Activated CD4-positive, alpha-beta T cell treated with anti-CD3 and anti-CD28 coated beads, Interleukin-2, amount 50 U/mL, for 48 hours (primary cell): Measurements from ENCODE around the gene PCDHGB2.
A peak's percentile ranks its signal among the peaks of the same experiment; 100 is the strongest.
"Not testable (repeated sequence)": the region's sequence is repeated elsewhere in the genome, so short reads cannot be mapped to it uniquely, and the experiment has no call there.

ENCODE experiments used
- DNase-seq, 2 experiments: peaks; one replicate each; pipeline ENCODE4 v3.0.0-alpha.2; 2020

PCDHGB2 gene

DNA sequence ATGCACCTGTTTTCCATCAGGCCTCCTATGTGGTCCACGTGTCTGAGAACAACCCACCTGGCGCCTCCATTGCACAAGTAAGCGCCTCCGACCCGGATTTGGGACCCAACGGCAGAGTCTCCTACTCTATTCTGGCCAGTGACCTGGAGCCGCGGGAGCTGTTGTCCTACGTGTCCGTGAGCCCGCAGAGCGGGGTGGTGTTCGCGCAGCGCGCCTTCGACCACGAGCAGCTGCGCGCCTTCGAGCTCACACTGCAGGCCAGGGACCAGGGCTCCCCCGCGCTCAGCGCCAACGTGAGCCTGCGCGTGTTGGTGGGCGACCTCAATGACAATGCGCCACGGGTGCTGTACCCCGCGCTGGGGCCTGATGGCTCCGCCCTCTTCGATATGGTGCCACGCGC is 8.2 kb upstream of the PCDHGB2 start:
- DNase-seq, result no peak

DNA sequence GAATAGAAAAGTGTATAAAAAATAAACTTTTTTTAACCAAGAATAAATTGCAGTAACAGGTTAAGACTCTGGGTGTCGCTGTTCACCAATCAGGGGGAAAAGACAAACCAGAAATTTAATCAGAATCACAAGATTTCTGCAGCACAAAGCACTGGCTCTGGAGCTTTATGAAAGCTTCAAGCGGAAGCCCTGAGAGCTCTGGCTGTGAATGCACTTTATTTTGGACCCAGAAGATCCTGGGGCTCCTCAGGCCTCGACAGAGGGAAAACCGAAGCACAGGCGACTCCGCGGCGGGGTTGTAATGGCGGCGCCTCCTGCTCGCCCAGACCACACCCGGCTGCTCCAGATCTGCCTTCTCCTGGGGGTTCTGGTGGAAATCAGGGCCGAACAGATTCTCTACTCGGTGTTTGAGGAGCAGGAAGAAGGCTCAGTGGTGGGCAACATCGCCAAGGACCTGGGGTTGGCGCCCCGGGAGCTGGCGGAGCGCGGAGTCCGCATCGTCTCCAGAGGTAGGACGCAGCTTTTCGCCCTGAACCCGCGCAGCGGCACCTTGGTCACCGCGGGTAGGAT is 4.8 kb upstream of the PCDHGB2 start, which contains the start of gene PCDHGA4:
Gene PCDHGA4, plus strand, starts transcription at position 122 of the 570 bp plus-strand sequence. Its CDS starts 87 bp downstream, at position 209.
- no peak for DNase-seq

DNA sequence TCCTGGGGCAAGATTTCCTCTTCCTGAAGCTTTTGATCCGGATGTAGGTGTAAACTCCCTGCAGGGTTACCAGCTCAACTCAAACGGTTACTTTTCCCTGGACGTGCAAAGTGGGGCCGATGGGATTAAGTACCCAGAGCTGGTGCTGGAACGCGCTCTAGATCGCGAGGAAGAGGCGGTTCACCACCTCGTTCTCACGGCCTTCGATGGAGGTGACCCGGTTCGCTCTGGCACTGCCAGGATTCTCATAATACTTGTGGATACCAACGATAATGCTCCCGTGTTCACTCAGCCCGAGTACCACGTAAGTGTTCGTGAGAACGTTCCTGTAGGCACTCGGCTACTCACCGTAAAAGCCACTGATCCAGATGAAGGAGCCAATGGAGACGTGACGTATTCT is 4.2 kb upstream of the PCDHGB2 start:
- DNase-seq, result no peak

DNA sequence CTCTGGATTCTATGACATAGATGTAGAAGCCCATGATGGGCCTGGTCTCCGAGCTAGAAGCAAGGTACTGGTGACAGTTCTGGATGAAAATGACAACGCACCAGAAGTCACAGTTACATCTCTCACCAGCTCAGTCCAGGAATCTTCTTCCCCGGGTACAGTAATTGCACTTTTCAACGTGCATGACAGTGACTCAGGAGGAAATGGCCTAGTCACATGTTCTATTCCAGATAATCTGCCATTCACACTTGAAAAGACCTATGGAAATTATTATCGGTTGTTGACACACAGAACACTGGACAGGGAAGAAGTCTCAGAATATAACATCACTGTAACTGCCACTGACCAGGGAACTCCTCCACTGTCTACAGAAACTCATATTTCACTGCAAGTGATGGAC is 3.7 kb upstream of the PCDHGB2 start:
- DNase-seq, result no peak

DNA sequence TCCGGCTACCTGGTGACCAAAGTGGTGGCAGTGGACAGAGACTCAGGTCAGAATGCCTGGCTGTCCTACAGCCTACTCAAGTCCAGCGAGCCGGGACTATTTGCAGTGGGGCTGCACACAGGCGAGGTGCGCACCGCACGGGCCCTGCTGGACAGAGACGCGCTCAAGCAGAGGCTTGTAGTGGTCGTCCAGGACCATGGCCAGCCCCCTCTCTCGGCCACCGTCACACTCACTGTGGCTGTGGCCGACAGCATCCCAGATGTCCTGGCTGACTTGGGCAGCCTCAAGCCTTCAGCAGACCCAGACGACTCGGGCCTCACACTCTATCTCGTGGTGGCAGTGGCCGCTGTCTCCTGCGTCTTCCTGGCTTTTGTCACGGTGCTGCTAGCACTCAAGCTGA is 2.8 kb upstream of the PCDHGB2 start:
- DNase-seq, result no peak

- DNase-seq, result no peak
Observed at GRCh38 chr5:141360685-141361084, 891 bp downstream of the PCDHGB2 start.

DNA sequence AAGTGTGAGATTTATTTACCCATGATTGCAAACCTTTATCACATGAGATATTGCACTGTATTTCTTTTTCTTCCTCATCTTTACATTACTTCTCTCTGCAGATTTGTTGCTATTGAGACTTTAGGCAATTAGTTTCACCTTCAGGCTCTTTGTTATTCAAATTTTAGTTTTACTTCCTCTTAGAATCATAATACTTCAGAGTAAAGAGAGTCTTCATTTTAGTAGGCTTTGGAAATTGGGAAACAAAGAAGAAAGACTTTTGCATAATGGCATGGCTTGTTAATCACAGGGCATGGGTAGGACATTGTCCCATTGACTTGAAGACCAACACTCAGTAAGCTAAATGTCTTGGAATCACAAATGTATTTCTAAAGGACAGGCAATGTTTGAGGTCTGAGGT is 2.9 kb downstream of the PCDHGB2 start:
- DNase-seq, result no peak

DNA sequence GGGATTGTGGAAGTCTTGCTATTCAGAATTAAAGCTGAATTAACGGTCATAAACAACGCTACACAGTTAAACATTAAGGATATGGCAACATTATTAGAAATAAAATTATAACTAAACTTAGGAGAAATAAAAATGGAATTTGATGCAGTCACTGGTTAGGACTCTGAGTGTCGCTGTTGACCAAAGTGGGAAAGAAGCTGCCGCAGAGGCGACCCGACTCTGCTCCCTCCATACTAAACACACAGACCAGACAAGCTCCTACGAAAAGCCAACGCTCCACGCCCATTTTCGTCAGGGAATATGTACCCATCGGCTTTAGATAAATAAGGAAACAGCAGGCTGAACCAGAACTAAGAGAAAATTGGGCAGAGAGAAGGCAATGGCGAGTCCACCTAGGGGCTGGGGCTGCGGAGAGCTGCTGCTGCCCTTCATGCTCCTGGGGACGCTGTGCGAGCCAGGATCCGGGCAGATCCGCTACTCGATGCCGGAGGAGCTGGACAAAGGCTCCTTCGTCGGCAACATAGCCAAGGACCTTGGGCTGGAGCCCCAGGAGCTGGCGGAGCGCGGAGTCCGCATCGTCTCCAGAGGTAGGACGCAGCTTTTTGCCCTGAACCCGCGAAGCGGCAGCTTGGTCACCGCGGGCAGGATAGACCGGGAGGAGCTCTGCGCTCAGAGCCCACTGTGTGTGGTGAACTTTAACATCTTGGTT is 4.3 kb downstream of the PCDHGB2 start, which contains the start of gene PCDHGA5:
Gene PCDHGA5, plus strand, starts transcription at position 211 of the 709 bp plus-strand sequence. Its CDS starts 169 bp downstream, at position 380.
- DNase-seq, result no peak

DNA sequence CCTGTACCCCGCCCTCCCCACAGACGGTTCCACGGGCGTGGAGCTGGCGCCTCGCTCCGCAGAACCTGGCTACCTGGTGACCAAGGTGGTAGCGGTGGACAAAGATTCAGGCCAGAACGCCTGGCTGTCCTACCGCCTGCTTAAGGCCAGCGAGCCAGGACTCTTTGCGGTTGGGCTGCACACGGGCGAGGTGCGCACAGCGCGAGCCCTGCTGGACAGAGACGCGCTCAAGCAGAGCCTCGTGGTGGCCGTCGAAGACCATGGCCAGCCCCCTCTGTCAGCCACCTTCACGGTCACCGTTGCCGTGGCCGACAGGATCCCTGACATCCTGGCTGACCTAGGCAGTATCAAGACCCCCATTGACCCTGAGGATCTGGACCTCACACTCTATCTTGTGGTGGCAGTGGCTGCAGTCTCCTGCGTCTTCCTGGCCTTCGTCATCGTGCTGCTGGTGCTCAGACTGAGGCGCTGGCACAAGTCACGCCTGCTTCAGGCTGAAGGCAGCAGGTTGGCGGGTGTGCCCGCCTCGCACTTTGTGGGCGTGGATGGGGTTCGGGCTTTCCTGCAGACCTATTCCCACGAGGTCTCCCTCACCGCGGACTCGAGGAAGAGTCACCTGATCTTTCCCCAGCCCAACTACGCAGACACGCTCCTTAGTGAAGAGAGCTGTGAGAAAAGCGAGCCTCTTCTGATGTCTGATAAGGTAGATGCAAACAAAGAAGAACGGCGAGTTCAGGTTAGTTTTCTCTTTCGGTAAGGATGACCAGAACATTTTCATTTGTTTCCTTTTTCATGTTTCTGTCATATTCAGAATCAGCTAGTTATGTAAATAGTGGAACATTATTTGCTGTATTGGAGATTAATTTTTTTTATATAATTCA is 6.5 kb downstream of the PCDHGB2 start:
- DNase-seq, result no peak

GRCh38 chr5:141369994-141370848 is 10.4 kb downstream of the PCDHGB2 start, which contains the start of gene PCDHGB3:
Gene PCDHGB3, plus strand, starts transcription at chr5:141370242. Its CDS starts 153 bp downstream, at chr5:141370395.
- DNase-seq, result peak; percentile 13 to 36

GRCh38 chr5:141371572-141372475 is 12.0 kb downstream of the PCDHGB2 start:
- DNase-seq, result no peak

- DNase-seq, result no peak
Observed at GRCh38 chr5:141373673-141374317, 14.0 kb downstream of the PCDHGB2 start, which contains the start of gene PCDHGA6. Gene PCDHGA6, plus strand, starts transcription at chr5:141373891. Its CDS starts 193 bp downstream, at chr5:141374084.

GRCh38 chr5:141374627-141375026 is 14.8 kb downstream of the PCDHGB2 start:
- no peak for DNase-seq

DNA sequence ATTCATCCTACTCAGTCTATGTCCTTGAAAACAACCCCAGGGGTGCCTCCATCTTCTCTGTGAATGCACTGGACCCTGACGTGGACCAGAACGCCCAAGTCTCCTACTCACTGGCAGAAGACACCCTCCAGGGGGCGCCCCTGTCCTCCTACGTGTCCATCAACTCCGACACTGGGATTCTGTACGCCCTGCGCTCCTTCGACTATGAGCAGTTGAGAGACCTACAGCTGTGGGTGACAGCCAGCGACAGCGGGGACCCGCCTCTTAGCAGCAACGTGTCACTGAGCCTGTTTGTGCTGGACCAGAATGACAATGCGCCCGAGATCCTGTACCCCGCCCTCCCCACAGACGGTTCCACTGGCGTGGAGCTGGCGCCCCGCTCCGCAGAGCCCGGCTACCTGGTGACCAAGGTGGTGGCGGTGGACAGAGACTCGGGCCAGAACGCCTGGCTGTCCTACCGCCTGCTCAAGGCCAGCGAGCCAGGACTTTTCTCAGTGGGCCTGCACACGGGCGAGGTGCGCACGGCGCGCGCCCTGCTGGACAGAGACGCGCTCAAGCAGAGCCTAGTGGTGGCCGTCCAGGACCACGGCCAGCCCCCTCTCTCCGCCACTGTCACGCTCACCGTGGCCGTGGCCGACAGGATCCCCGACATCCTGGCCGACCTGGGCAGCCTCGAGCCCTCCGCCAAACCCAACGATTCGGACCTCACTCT is 15.8 kb downstream of the PCDHGB2 start:
- not testable (repeated sequence) for DNase-seq

DNA sequence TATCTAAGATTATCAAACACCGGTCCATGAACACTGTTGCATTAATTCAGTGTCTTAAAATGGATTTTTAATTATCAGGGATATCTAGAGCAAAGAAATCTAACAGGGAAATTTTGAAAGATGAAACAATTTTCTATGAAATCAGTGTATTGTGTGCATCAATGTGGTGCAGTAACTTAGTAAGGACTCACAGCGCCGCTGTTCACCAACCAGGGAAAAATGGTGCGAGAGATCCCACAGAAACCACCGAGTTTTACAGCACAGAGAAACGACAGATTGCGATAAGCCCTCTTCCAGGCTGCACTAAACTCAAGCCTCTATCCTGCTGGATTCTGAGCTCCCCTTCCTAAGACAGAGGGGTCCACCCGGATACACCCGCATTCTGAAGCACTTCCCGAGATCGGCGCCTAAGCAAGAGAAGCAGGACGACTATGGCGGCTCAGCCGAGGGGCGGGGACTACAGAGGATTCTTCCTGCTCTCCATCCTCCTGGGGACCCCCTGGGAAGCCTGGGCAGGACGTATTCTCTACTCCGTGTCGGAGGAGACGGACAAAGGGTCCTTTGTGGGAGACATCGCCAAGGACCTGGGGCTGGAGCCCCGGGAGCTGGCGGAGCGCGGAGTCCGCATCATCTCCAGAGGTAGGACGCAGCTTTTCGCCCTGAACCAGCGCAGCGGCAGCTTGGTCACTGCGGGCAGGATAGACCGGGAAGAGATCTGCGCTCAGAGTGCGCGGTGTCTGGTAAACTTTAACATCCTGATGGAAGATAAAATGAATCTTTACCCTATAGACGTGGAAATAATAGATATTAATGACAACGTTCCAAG is 22.9 kb downstream of the PCDHGB2 start, which contains the start of gene PCDHGA7:
Gene PCDHGA7, plus strand, starts transcription at position 274 of the 826 bp plus-strand sequence. Its CDS starts 158 bp downstream, at position 432.
- no peak for DNase-seq

GRCh38 chr5:141383345-141383744 is 23.6 kb downstream of the PCDHGB2 start:
- DNase-seq, result no peak

DNA sequence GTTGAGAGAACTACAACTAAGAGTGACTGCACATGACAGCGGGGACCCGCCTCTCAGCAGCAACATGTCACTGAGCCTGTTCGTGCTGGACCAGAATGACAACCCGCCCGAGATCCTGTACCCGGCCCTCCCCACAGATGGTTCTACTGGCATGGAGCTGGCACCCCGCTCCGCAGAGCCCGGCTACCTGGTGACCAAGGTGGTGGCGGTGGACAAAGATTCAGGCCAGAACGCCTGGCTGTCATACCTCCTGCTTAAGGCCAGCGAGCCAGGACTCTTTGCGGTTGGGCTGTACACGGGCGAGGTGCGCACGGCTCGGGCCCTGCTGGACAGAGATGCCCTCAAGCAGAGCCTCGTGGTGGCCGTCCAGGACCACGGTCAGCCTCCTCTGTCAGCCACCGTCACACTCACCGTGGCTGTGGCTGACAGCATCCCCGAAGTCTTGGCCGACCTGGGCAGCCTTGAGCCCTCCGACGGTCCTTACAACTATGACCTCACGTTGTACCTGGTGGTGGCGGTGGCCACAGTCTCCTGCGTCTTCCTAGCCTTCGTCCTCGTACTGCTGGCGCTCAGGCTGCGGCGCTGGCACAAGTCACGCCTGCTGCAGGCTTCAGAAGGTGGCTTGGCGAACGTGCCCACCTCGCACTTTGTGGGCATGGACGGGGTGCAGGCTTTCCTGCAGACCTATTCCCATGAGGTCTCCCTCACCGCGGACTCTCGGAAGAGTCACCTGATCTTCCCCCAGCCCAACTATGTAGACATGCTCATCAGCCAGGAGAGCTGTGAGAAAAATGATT is 24.9 kb downstream of the PCDHGB2 start:
- no peak for DNase-seq
